GM12892 (cell line): ENCODE data around the gene TFEB.

Experiments
- POLR2A ChIP-seq: IDR thresholded peaks from 2 replicates; pipeline ENCODE4 v1.6.1; 2011; ENCODE audit warnings: low read depth, low read length, control low read depth
- POLR2AphosphoS5 ChIP-seq: IDR thresholded peaks from 2 replicates; pipeline ENCODE4 v1.6.1; 2011; ENCODE audit warnings: low read depth, low read length, control low read depth
- TAF1 ChIP-seq: IDR thresholded peaks from 2 replicates; pipeline ENCODE4 v1.6.1; 2011; ENCODE audit warnings: low read depth, mild to moderate bottlenecking, control low read depth, low read length, borderline replicate concordance

DNA sequence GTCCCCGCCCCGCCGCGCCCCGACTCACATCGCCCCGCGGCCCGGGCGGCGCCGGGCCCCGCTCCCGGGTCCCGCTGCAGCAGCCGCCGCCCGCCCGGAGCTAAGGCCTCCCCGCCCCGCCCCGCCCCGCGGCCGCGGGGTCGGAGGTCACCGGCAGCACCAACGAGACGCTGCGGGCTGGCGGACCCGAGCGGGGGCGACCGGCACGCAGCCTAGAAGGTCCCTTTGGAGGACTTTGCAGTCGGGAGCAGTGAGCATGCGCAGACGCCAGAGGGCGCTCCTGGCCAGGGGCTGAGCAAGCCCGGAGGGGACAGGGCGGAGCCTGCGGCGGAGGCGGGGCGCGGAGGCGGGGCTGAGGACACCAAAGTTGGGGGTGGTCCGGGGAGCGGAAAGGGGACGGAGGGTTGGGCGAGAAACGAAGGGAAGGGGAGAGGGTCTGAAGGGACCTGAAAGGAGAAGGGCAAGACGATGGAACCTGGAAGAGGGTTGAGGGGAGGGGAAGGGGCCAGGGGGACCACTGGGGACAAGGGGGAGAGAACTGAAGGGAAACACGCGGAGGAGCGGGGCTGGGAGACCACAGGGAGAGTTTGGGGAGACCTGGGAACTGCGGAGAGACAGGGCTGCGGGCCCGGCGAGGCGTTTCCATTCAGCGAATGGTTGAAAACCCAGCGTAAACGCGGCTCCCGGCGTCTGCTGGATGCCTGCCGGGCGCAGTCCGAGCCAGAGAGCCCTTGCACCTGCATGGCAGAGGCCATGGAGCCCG, 44.6 kb upstream of the TFEB start, which contains the start of gene FRS3:
- no peak for TF ChIP-seq POLR2A
- no peak for TF ChIP-seq POLR2AphosphoS5
- TF ChIP-seq TAF1: no peak
